Stimulated activated CD8-positive, alpha-beta memory T cell treated with anti-CD3 and anti-CD28 coated beads, Interleukin-4, amount 100 ng/mL, for 48 hours (primary cell): ENCODE data around the gene LZIC.
A peak's percentile ranks its signal among the peaks of the same experiment; 100 is the strongest.

Experiments
- DNase-seq: peaks from one replicate; pipeline ENCODE4 v3.0.0-alpha.2; 2020

The LZIC gene

GRCh38 chr1:9910076-9910422 lies 33.1 kb downstream of the LZIC start, which contains the start of gene CTNNBIP1:
Gene CTNNBIP1, minus strand, starts transcription at chr1:9910269. Its CDS starts 38,205 bp downstream, at chr1:9872064.
- no peak for DNase-seq

- peak; percentile 68 for DNase-seq
Measured at GRCh38 chr1:9909234-9910046, 33.8 kb downstream of the LZIC start.

- DNase-seq = no peak
Measured at GRCh38 chr1:9908871-9909233, 34.3 kb downstream of the LZIC start.

- no peak for DNase-seq
Measured at GRCh38 chr1:9907441-9907840, 35.8 kb downstream of the LZIC start.

- no peak for DNase-seq
Measured at GRCh38 chr1:9906466-9906865, 36.7 kb downstream of the LZIC start.

- DNase-seq = no peak
Measured at GRCh38 chr1:9905010-9905409, 38.2 kb downstream of the LZIC start.

- DNase-seq = no peak
Measured at GRCh38 chr1:9904596-9904995, 38.6 kb downstream of the LZIC start.

- no peak for DNase-seq
Measured at GRCh38 chr1:9903801-9904527, 39.2 kb downstream of the LZIC start.

- DNase-seq = no peak
Measured at GRCh38 chr1:9902060-9902452, 41.1 kb downstream of the LZIC start.

- no peak for DNase-seq
Measured at GRCh38 chr1:9901148-9902059, 41.8 kb downstream of the LZIC start.

- no peak for DNase-seq
Measured at GRCh38 chr1:9900142-9901043, 42.8 kb downstream of the LZIC start.

GRCh38 chr1:9894115-9894514 lies 49.1 kb downstream of the LZIC start:
- DNase-seq = no peak

GRCh38 chr1:9892563-9893528 lies 50.3 kb downstream of the LZIC start:
- DNase-seq = no peak

- no peak for DNase-seq
Measured at GRCh38 chr1:9891207-9891606, 52.0 kb downstream of the LZIC start.

GRCh38 chr1:9890224-9890731 lies 52.9 kb downstream of the LZIC start:
- DNase-seq = no peak

GRCh38 chr1:9889411-9889810 lies 53.8 kb downstream of the LZIC start:
- no peak for DNase-seq

- no peak for DNase-seq
Measured at GRCh38 chr1:9888886-9889285, 54.3 kb downstream of the LZIC start.

- no peak for DNase-seq
Measured at GRCh38 chr1:9887070-9887469, 56.1 kb downstream of the LZIC start.

GRCh38 chr1:9886092-9886742 lies 57.0 kb downstream of the LZIC start:
- no peak for DNase-seq

- no peak for DNase-seq
Measured at GRCh38 chr1:9884805-9885204, 58.4 kb downstream of the LZIC start.
